IMR-90 (cell line): ENCODE measurements around the gene ATF4. TPM values are rescaled to one million over a fixed set of nuclear protein-coding genes. Genes with fewer than 3 reads are reported as not detected.

ENCODE experiments used
- ATAC-seq: fragments of 200-7000 bp; cut with Tn5 transposase; 2 replicates; pipeline ENCODE4 v1.9.1; 2020; ENCODE audit warnings: low read depth, mild to moderate bottlenecking, moderate library complexity
- BruUV-seq: library from RNA; stranded (reverse); fragments of 400-500 nt; replicated peaks from 2 replicates; lab custom pipeline; 2021; lab: Mats Ljungman, UMichigan
- CTCF ChIA-PET: fragments of 300-600 bp; formaldehyde crosslinking; extraction: SDS; loops from one replicate; lab custom pipeline; 2021; ENCODE audit warnings: antibody characterized with exemption; lab: Yijun Ruan, JAX
- POLR2A ChIA-PET: fragments of 300-600 bp; sonication (Branson Sonifier 250); formaldehyde crosslinking; loops from one replicate; lab custom pipeline; 2022; ENCODE audit warnings: antibody characterized with exemption; ENCODE audit not compliant: unreplicated experiment; lab: Charles Lee
- DNase-seq: peaks from one replicate; pipeline ENCODE4 v3.0.0; 2013
- H2AFZ ChIP-seq: replicated peaks from 2 replicates; pipeline ENCODE3; 2013; ENCODE audit warnings: low read length, mild to moderate bottlenecking; ENCODE audit not compliant: poor library complexity
- H2AK5ac ChIP-seq: 2 replicates; pipeline ENCODE4 v1.6.1; 2013; ENCODE audit warnings: low read depth, low read length, inconsistent platforms
- H2AK9ac ChIP-seq: replicated peaks from 2 replicates; pipeline ENCODE3; 2013; ENCODE audit warnings: mild to moderate bottlenecking, low read depth, low read length, moderate library complexity; ENCODE audit not compliant: poor library complexity
- H2BK120ac ChIP-seq: 2 replicates; pipeline ENCODE4 v1.6.1; 2013; ENCODE audit warnings: low read depth, low read length, inconsistent platforms
- H2BK15ac ChIP-seq: 3 replicates; pipeline ENCODE4 v1.6.1; 2013; ENCODE audit warnings: low read depth, low read length, inconsistent platforms
- H2BK20ac ChIP-seq: 2 replicates; pipeline ENCODE4 v1.6.1; 2013; ENCODE audit warnings: low read depth, mild to moderate bottlenecking, inconsistent platforms, low read length, moderate library complexity
- H2BK5ac ChIP-seq: 2 replicates; pipeline ENCODE4 v1.6.1; 2013; ENCODE audit warnings: mild to moderate bottlenecking, low read depth, low read length, inconsistent platforms; ENCODE audit not compliant: poor library complexity, severe bottlenecking
- H3K14ac ChIP-seq: replicated peaks from 2 replicates; pipeline ENCODE4 v1.6.1; 2013; ENCODE audit warnings: low read depth, low read length, inconsistent platforms
- H3K18ac ChIP-seq: 2 replicates; pipeline ENCODE4 v1.6.1; 2013; ENCODE audit warnings: low read depth, low read length, control low read depth
- H3K23ac ChIP-seq: 2 replicates; pipeline ENCODE4 v1.6.1; 2013; ENCODE audit warnings: low read depth, low read length, inconsistent platforms
- H3K27ac ChIP-seq: 2 replicates; pipeline ENCODE4 v1.5.1; 2013; ENCODE audit warnings: mild to moderate bottlenecking, control low read depth, low read length; ENCODE audit not compliant: insufficient read depth
- H3K27me3 ChIP-seq: 2 replicates; pipeline ENCODE4 v1.6.1; 2013; ENCODE audit warnings: low read length; ENCODE audit not compliant: control insufficient read depth, insufficient read depth
- H3K36me3 ChIP-seq: 2 replicates; pipeline ENCODE4 v1.6.1; 2013; ENCODE audit warnings: low read length, mixed read lengths; ENCODE audit not compliant: control insufficient read depth, insufficient read depth
- H3K4ac ChIP-seq: 2 replicates; pipeline ENCODE4 v1.6.1; 2013; ENCODE audit warnings: low read depth, low read length, inconsistent platforms
- H3K4me1 ChIP-seq: 2 replicates; pipeline ENCODE4 v1.6.1; 2013; ENCODE audit warnings: low read length, mixed read lengths; ENCODE audit not compliant: control insufficient read depth, insufficient read depth
- H3K4me2 ChIP-seq: 2 replicates; pipeline ENCODE4 v1.6.1; 2013; ENCODE audit warnings: low read depth, mild to moderate bottlenecking, control low read depth, low read length, moderate library complexity
- H3K4me3 ChIP-seq: 2 replicates; pipeline ENCODE4 v1.5.1; 2013; ENCODE audit warnings: low read depth, mild to moderate bottlenecking, control low read depth, low read length, moderate library complexity; ENCODE audit not compliant: insufficient read depth
- H3K56ac ChIP-seq: 2 replicates; pipeline ENCODE4 v1.6.1; 2013; ENCODE audit warnings: low read length, inconsistent platforms; ENCODE audit not compliant: insufficient read depth; ENCODE audit errors: extremely low read depth
- H3K79me1 ChIP-seq, 2 experiments: 2 replicates each; pipeline ENCODE4 v1.6.1; 2013; ENCODE audit warnings: low read length in 2 of 2, inconsistent platforms in 1 of 2, low read depth in 1 of 2
- H3K9ac ChIP-seq: 2 replicates; pipeline ENCODE4 v1.6.1; 2013; ENCODE audit warnings: low read depth, low read length, control low read depth
- H3K9me1 ChIP-seq: 2 replicates; pipeline ENCODE4 v1.6.1; 2013; ENCODE audit warnings: low read length, inconsistent platforms; ENCODE audit not compliant: insufficient read depth
- H3K9me3 ChIP-seq: 2 replicates; pipeline ENCODE4 v1.6.1; 2013; ENCODE audit warnings: low read length; ENCODE audit not compliant: control insufficient read depth, insufficient read depth
- H4K20me1 ChIP-seq: 2 replicates; pipeline ENCODE4 v1.6.1; 2013; ENCODE audit warnings: low read length, inconsistent platforms; ENCODE audit not compliant: insufficient read depth
- H4K5ac ChIP-seq: 2 replicates; pipeline ENCODE4 v1.6.1; 2013; ENCODE audit warnings: mild to moderate bottlenecking, low read depth, low read length, control low read depth
- H4K8ac ChIP-seq, 2 experiments: 2 replicates each; pipeline ENCODE4 v1.6.1; 2013; ENCODE audit warnings: low read depth in 2 of 2, low read length in 2 of 2, control low read depth in 1 of 2, inconsistent platforms in 1 of 2
- H4K91ac ChIP-seq: 2 replicates; pipeline ENCODE4 v1.6.1; 2013; ENCODE audit warnings: low read depth, low read length, inconsistent platforms; ENCODE audit not compliant: insufficient read depth
- CEBPB ChIP-seq: IDR thresholded peaks from 2 replicates; pipeline ENCODE4 v1.6.1; 2012; ENCODE audit warnings: low read depth, low read length, improper control_type of control experiment
- CHD1 ChIP-seq: IDR thresholded peaks from 2 replicates; pipeline ENCODE4 v1.6.1; 2012; ENCODE audit warnings: low read depth, low read length, improper control_type of control experiment
- MAFK ChIP-seq: IDR thresholded peaks from 2 replicates; pipeline ENCODE4 v1.6.1; 2012; ENCODE audit warnings: low read depth, low read length, improper control_type of control experiment
- MAZ ChIP-seq: IDR thresholded peaks from 2 replicates; pipeline ENCODE4 v1.6.1; 2012; ENCODE audit warnings: low read depth, mild to moderate bottlenecking, low read length, improper control_type of control experiment, moderate library complexity, borderline replicate concordance
- MXI1 ChIP-seq: IDR thresholded peaks from 2 replicates; pipeline ENCODE4 v1.6.1; 2012; ENCODE audit warnings: low read depth, mild to moderate bottlenecking, low read length, moderate library complexity, borderline replicate concordance
- NFE2L2 ChIP-seq: fragments of 150-350 bp; IDR thresholded peaks from 2 replicates; pipeline ENCODE4 v1.6.1; 2016; ENCODE audit warnings: low read depth, mild to moderate bottlenecking, low read length
- POLR2A ChIP-seq: IDR thresholded peaks from 2 replicates; pipeline ENCODE4 v1.6.1; 2012; ENCODE audit warnings: mild to moderate bottlenecking, low read depth, low read length
- RAD21 ChIP-seq: IDR thresholded peaks from 2 replicates; pipeline ENCODE4 v1.6.1; 2012; ENCODE audit warnings: low read length, improper control_type of control experiment
- RFX5 ChIP-seq: IDR thresholded peaks from 2 replicates; pipeline ENCODE4 v1.8.0; 2012; ENCODE audit warnings: low read depth, mild to moderate bottlenecking, low read length, moderate library complexity
- SMC3 ChIP-seq: fragments of 150-350 bp; IDR thresholded peaks from 2 replicates; pipeline ENCODE4 v1.6.1; 2016; ENCODE audit warnings: low read depth, mild to moderate bottlenecking, antibody characterized with exemption, low read length, moderate library complexity
- WGBS, 2 experiments: methylation state at CpG; one replicate each; pipeline versions ENCODE4 v1.1.5 to v1.1.7; 2013; ENCODE audit warnings: missing lambda C conversion rate in 2 of 2; ENCODE audit not compliant: insufficient read length in 1 of 2; ENCODE audit errors: extremely low coverage in 2 of 2; 5-methylcytosine and 5-hydroxymethylcytosine counted together
- dilution Hi-C: fragments of 300-500 bp; cut with HindIII; formaldehyde crosslinking; loops from one replicate; pipeline ENCODE4 v1.14.3; 2018; ENCODE audit warnings: low sequenced_read_pairs; ENCODE audit not compliant: unreplicated experiment
- in situ Hi-C: fragments of 300-500 bp; cut with MboI; formaldehyde crosslinking; loops from 3 replicates; pipeline ENCODE4 v1.14.3; 2019; ENCODE audit warnings: low sequenced_read_pairs, inconsistent platforms, mixed read lengths
- intact Hi-C: fragments of 100-400 bp; cut with micrococcal nuclease; formaldehyde crosslinking; loops from 2 replicates; pipeline ENCODE4 v1.10.0; 2022
- polyA plus RNA-seq, 3 experiments: library from polyadenylated mRNA; depleted of rRNA; stranded (reverse); fragments of >200 nt; gene quantifications; 2 replicates each; pipeline ENCODE4 v1.2.3, GENCODE V29; 2012; ENCODE audit warnings: low replicate concordance in 1 of 3
- total RNA-seq: library from RNA; depleted of rRNA; stranded (reverse); fragments of >200 nt; gene quantifications from 2 replicates; pipeline ENCODE4 v1.2.3, GENCODE V29; 2012
- TF ChIP-seq, protein P1 (sequence below): fragments of 150-350 bp; IDR thresholded peaks from 2 replicates; pipeline ENCODE4 v1.6.1; 2017; ENCODE audit warnings: mild to moderate bottlenecking, antibody characterized with exemption, low read length, low read depth
- TF ChIP-seq, protein P2 (sequence below): fragments of 150-350 bp; IDR thresholded peaks from 2 replicates; pipeline ENCODE4 v1.6.1; 2016; ENCODE audit warnings: low read depth, mild to moderate bottlenecking, low read length, moderate library complexity, borderline replicate concordance
- TF ChIP-seq, protein P3 (sequence below): conservative IDR thresholded peaks from 2 replicates; pipeline ENCODE4 v1.5.1; 2012; ENCODE audit warnings: mild to moderate bottlenecking, low read depth, low read length, improper control_type of control experiment

The ATF4 gene
- total and polyA plus RNA-seq, 2 of the 4 experiments (the other 2 are of a cell fraction) = 148 to 662 TPM

DNA sequence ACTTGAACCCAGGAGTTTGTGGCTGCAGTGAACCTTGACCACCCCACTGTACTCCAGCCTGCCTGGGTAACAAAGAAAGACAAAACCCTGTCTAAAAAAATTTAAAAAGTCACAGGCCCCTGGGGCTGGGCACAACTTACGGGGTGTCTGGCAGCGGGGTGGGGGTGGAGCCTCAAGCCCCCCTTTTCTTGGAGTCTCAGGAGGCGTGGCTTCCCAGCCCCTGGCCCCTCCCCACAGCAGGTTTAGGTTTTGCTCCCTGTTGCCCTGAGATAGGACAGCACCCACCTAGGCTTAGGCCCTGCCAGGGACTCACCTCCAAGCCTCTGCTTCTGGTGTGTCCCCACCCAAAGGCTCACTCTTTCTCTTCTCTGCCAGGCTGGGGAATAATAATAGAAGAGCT, 41.1 kb upstream of the ATF4 start:
- H3K9ac ChIP-seq = no peak overlapping the region
- H3K9me1 ChIP-seq = peaks cover 10% of the 10 kb centered on the region; the same call in 1 of the 2 replicates
- ChIA-PET POLR2A (interaction anchor here (0.9 kb wide), 1 partner anchor 23 kb away, joined by 4 read pairs; the partner anchor contains the start of gene MIEF1), CTCF (no interaction called here)
- 58% methylated on average over 2 of the region's 3 CpGs; no CpG with 5 or more reads in 1 of the 2 experiments for WGBS, 2 experiments
- H3K9me3 ChIP-seq = no peaks in the 10 kb centered on the region
- H3K4me3 ChIP-seq = no peak overlapping the region
- no peak overlapping the region for H3K23ac ChIP-seq
- in situ Hi-C loops = no loop called here
- no peak overlapping the region for H3K18ac ChIP-seq
- DNase-seq (no peak), ATAC-seq (no peak)
- no peak overlapping the region for H2BK5ac ChIP-seq
- TF ChIP-seq SMC3 (no peak), NFE2L2 (no peak), MAFK (no peak), RFX5 (no peak), POLR2A (no peak), MXI1 (no peak), MAZ (no peak), CHD1 (no peak), RAD21 (no peak), CEBPB (no peak)
- TF ChIP-seq, protein P1, sequence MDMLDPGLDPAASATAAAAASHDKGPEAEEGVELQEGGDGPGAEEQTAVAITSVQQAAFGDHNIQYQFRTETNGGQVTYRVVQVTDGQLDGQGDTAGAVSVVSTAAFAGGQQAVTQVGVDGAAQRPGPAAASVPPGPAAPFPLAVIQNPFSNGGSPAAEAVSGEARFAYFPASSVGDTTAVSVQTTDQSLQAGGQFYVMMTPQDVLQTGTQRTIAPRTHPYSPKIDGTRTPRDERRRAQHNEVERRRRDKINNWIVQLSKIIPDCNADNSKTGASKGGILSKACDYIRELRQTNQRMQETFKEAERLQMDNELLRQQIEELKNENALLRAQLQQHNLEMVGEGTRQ = no peak
- TF ChIP-seq, protein P2, sequence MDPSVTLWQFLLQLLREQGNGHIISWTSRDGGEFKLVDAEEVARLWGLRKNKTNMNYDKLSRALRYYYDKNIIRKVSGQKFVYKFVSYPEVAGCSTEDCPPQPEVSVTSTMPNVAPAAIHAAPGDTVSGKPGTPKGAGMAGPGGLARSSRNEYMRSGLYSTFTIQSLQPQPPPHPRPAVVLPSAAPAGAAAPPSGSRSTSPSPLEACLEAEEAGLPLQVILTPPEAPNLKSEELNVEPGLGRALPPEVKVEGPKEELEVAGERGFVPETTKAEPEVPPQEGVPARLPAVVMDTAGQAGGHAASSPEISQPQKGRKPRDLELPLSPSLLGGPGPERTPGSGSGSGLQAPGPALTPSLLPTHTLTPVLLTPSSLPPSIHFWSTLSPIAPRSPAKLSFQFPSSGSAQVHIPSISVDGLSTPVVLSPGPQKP = no peak
- TF ChIP-seq, protein P3, sequence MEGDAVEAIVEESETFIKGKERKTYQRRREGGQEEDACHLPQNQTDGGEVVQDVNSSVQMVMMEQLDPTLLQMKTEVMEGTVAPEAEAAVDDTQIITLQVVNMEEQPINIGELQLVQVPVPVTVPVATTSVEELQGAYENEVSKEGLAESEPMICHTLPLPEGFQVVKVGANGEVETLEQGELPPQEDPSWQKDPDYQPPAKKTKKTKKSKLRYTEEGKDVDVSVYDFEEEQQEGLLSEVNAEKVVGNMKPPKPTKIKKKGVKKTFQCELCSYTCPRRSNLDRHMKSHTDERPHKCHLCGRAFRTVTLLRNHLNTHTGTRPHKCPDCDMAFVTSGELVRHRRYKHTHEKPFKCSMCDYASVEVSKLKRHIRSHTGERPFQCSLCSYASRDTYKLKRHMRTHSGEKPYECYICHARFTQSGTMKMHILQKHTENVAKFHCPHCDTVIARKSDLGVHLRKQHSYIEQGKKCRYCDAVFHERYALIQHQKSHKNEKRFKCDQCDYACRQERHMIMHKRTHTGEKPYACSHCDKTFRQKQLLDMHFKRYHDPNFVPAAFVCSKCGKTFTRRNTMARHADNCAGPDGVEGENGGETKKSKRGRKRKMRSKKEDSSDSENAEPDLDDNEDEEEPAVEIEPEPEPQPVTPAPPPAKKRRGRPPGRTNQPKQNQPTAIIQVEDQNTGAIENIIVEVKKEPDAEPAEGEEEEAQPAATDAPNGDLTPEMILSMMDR = no peak
- no peaks in the 10 kb centered on the region for H4K20me1 ChIP-seq
- H3K4me1 ChIP-seq = peaks cover 12% of the 10 kb centered on the region
- H2BK15ac ChIP-seq = no peak overlapping the region
- H2BK120ac ChIP-seq = no peak overlapping the region
- H3K27ac ChIP-seq = no peak overlapping the region
- H4K91ac ChIP-seq = no peak overlapping the region
- no peaks in the 10 kb centered on the region for H3K36me3 ChIP-seq
- H2AK9ac ChIP-seq = no peak overlapping the region
- H3K4ac ChIP-seq = no peak overlapping the region
- H3K56ac ChIP-seq = no peak overlapping the region
- no peak overlapping the region for H2AFZ ChIP-seq
- no peak overlapping the region for H2AK5ac ChIP-seq
- H4K8ac ChIP-seq = no peak overlapping the region
- dilution Hi-C loops = no loop called here
- intact Hi-C loops = no loop called here
- no peak overlapping the region for H2BK20ac ChIP-seq
- peaks cover 10% of the 10 kb centered on the region for H3K27me3 ChIP-seq
- H3K14ac ChIP-seq = no peak overlapping the region
- H4K5ac ChIP-seq = no peak overlapping the region
- H3K79me1 ChIP-seq = no peaks in the 10 kb centered on the region
- H3K4me2 ChIP-seq = no peak overlapping the region
- no TSS peak for BruUV-seq
